Peyer's patch (tissue), 4 donors: ENCODE data around the gene SPARCL1. TPM values are rescaled to one million over a fixed set of nuclear protein-coding genes. Genes with fewer than 3 reads are reported as not detected.
A peak's percentile ranks its signal among the peaks of the same experiment; 100 is the strongest.
"Not testable (repeated sequence)": the region's sequence is repeated elsewhere in the genome, so short reads cannot be mapped to it uniquely, and the experiment has no call there.

Source experiments
- DNase-seq, 3 donors: peaks; one replicate each; pipeline ENCODE4 v3.0.0-alpha.2; 2017 to 2019
- H3K27ac ChIP-seq, 4 donors: fragments of 200-600 bp; sonication (generic); one replicate each; pipeline ENCODE4 v1.5.1; 2016 to 2019
- H3K27me3 ChIP-seq, 2 donors: fragments of 200-600 bp; sonication (generic); one replicate each; pipeline ENCODE4 v1.5.1; 2019
- H3K36me3 ChIP-seq, 3 donors: fragments of 200-600 bp; sonication (generic); one replicate each; pipeline ENCODE4 v1.5.1; 2016 to 2019
- H3K4me1 ChIP-seq, 4 donors: fragments of 200-600 bp; sonication (generic); one replicate each; pipeline ENCODE4 v1.5.1; 2016 to 2019
- H3K4me3 ChIP-seq, 4 donors: fragments of 200-600 bp; sonication (generic); 1 replicate in 3 of 4; 2 replicates in 1 of 4; pipeline ENCODE4 v1.5.1; 2016 to 2019; ENCODE audit warnings: mild to moderate bottlenecking in 1 of 4
- H3K9me3 ChIP-seq, 4 donors: fragments of 200-600 bp; sonication (generic); one replicate each; pipeline ENCODE4 v1.5.1; 2016 to 2019; ENCODE audit warnings: mild to moderate bottlenecking in 1 of 4
- CTCF ChIP-seq, 6 experiments: fragments of 450-650 bp in 4 of 6; fragments of 200-600 bp in 2 of 6; sonication (generic) in 1 of 6; IDR thresholded peaks; one replicate each; pipeline ENCODE4 v1.5.1; 2017 to 2019; ENCODE audit warnings: antibody characterized with exemption in 6 of 6, mild to moderate bottlenecking in 3 of 6, moderate library complexity in 1 of 6
- POLR2A ChIP-seq, 2 donors: fragments of 450-650 bp; IDR thresholded peaks; one replicate each; pipeline ENCODE4 v1.5.1; 2017; ENCODE audit warnings: antibody characterized with exemption in 2 of 2, mild to moderate bottlenecking in 2 of 2, moderate library complexity in 2 of 2
- total RNA-seq, 4 donors: library from RNA; depleted of rRNA; stranded (reverse); fragments of >200 nt; gene quantifications; one replicate each; pipeline ENCODE4 v1.1.0, GENCODE V29; 2016

Gene SPARCL1
- total RNA-seq, 4 donors from 2014 or later: 37.1 to 120 (median 117) TPM

GRCh38 chr4:87451537-87451936 is 77.6 kb downstream of the SPARCL1 start:
- peaks cover 0 to 39% (median 0%) of the 10 kb centered on the region in 3 donors for H3K36me3 ChIP-seq
- DNase-seq: no peak
- TF ChIP-seq CTCF (IDR thresholded peaks at IDR 0.05): no peak
- no peak for TF ChIP-seq POLR2A (IDR thresholded peaks at IDR 0.05)

GRCh38 chr4:87446375-87446774 is 82.8 kb downstream of the SPARCL1 start:
- not testable (repeated sequence) for H3K27me3 ChIP-seq, H3K27ac ChIP-seq, H3K4me3 ChIP-seq, H3K9me3 ChIP-seq, H3K4me1 ChIP-seq
- DNase-seq: peak in 1 of 3 donors; percentile 57
- peaks cover 0 to 30% (median 0%) of the 10 kb centered on the region in 3 donors for H3K36me3 ChIP-seq

More at GRCh38 chr4:87451537-87451936, 77.6 kb downstream of the SPARCL1 start:
- H3K27me3 ChIP-seq: no peaks in the 10 kb centered on the region
- no peaks in the 10 kb centered on the region for H3K9me3 ChIP-seq
- no peaks in the 10 kb centered on the region for H3K4me1 ChIP-seq
- no peak overlapping the region for H3K27ac ChIP-seq
- no peak overlapping the region for H3K4me3 ChIP-seq

- H3K27ac ChIP-seq: no peak overlapping the region
- TF ChIP-seq CTCF (IDR thresholded peaks at IDR 0.05) (no peak), POLR2A (IDR thresholded peaks at IDR 0.05) (no peak)
- H3K27me3 ChIP-seq: no peaks in the 10 kb centered on the region
- no peak overlapping the region for H3K4me3 ChIP-seq
- no peaks in the 10 kb centered on the region for H3K9me3 ChIP-seq
- no peaks in the 10 kb centered on the region for H3K4me1 ChIP-seq
- peaks cover 0 to 31% (median 0%) of the 10 kb centered on the region in 3 donors for H3K36me3 ChIP-seq
- DNase-seq: no peak
Observed at GRCh38 chr4:87445964-87446363, 83.2 kb downstream of the SPARCL1 start.

- Histone ChIP-seq H3K9me3 (no peaks in the 10 kb centered on the region), H3K27ac (no peak overlapping the region), H3K27me3 (no peaks in the 10 kb centered on the region), H3K4me3 (no peak overlapping the region), H3K36me3 (peaks cover 0 to 31% (median 0%) of the 10 kb centered on the region in 3 donors), H3K4me1 (no peaks in the 10 kb centered on the region)
- no peak for DNase-seq
- TF ChIP-seq POLR2A (IDR thresholded peaks at IDR 0.05): no peak
- no peak for TF ChIP-seq CTCF (IDR thresholded peaks at IDR 0.05)
Observed at GRCh38 chr4:87444741-87445140, 84.4 kb downstream of the SPARCL1 start.

- no peak for DNase-seq
- TF ChIP-seq POLR2A (IDR thresholded peaks at IDR 0.05) (no peak), CTCF (IDR thresholded peaks at IDR 0.05) (no peak)
- Histone ChIP-seq H3K36me3 (peaks cover 0 to 48% (median 0%) of the 10 kb centered on the region in 3 donors), H3K9me3 (no peaks in the 10 kb centered on the region), H3K4me1 (no peaks in the 10 kb centered on the region), H3K27ac (no peak overlapping the region), H3K27me3 (no peaks in the 10 kb centered on the region), H3K4me3 (no peak overlapping the region)
Observed at GRCh38 chr4:87442889-87443288, 86.3 kb downstream of the SPARCL1 start.

GRCh38 chr4:87433342-87433741 is 95.8 kb downstream of the SPARCL1 start:
- DNase-seq: no peak
- TF ChIP-seq POLR2A (IDR thresholded peaks at IDR 0.05) (no peak), CTCF (IDR thresholded peaks at IDR 0.05) (no peak)
- H3K9me3 ChIP-seq: no peaks in the 10 kb centered on the region
- peaks cover 0 to 17% (median 0%) of the 10 kb centered on the region in 3 donors for H3K36me3 ChIP-seq
- no peaks in the 10 kb centered on the region for H3K27me3 ChIP-seq
- no peaks in the 10 kb centered on the region for H3K4me1 ChIP-seq
- no peak overlapping the region for H3K4me3 ChIP-seq
- no peak overlapping the region for H3K27ac ChIP-seq
